SK-N-MC (cell line): ENCODE data around the gene CAST.

Source experiments
- EZH2 ChIP-seq: fragments of 200-600 bp; sonication (generic); IDR thresholded peaks from one replicate; pipeline ENCODE4 v1.6.1; 2017; ENCODE audit warnings: antibody characterized with exemption
- POLR2AphosphoS5 ChIP-seq: IDR thresholded peaks from 2 replicates; pipeline ENCODE4 v1.6.1; 2012; ENCODE audit warnings: mild to moderate bottlenecking, low read depth, low read length, borderline replicate concordance

DNA sequence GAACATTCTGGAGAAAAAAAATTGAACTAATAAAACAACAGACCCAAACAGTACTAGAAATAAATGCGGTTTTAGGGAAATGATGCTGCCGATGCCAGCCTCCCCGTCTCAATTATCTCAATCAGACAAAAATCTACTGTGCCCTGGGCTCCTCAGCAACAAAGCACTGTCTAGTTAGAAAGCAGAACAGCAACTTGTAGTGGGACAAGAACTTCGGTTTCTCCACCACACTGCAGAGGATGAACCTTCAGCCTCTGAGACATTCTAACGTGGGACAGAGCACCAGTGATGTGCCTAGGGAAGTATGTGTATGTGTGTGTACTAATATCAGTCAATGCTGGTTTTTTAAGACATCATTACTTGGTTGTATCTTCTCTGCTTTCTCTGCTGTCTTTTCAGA, 11.1 kb upstream of the CAST start:
- TF ChIP-seq POLR2AphosphoS5 (no peak), EZH2 (no peak)
